ENCODE measurements around the gene RDX.

DNA sequence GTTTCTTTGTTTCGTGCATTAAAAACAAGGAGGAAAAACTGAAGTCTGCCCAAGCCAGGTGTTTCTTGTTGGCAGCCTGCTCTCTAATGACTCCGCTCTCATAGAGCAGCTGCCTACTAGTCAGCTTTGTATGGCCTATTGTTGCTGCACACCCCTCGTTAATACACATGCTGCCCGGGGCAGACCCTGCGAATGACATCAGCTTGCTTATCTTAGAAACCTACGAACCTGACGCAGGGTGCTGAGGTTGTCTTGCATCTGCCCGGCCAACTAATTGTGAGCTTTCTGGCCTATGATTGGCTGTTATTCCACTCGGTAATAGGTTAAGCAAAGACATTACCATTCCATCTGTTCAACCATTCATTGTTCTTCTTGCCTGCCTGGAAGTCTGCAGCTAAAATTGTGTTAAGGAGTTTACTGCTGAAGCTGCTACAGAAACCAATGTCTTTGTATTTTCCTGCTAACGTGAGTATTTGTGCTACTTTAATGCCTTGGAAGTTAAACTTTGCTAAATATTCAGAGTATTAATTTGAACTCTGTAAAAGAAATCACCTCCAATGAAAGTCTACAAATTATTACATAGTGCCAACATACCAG, 165.7 kb downstream of the RDX start:
- TF ChIP-seq CBX2 (IDR thresholded peaks at IDR 0.05; ENCODE audit: borderline replicate concordance, low read depth) (no peak), BHLHE40 (IDR thresholded peaks at IDR 0.05; ENCODE audit: low read depth, low read length) (no peak), CTCF (IDR thresholded peaks at IDR 0.05) (no peak), MAZ (IDR thresholded peaks at IDR 0.05; ENCODE audit: borderline replicate concordance, low read depth, low read length) (no peak), SMC3 (IDR thresholded peaks at IDR 0.05) (no peak), RCOR1 (IDR thresholded peaks at IDR 0.05; ENCODE audit: low read depth, low read length) (no peak), CHD2 (IDR thresholded peaks at IDR 0.05; ENCODE audit: low read length, partially characterized antibody) (no peak), POLR2A (IDR thresholded peaks at IDR 0.05; ENCODE audit: low read length) (no peak), JUN (IDR thresholded peaks at IDR 0.05) (no peak), KDM1A (IDR thresholded peaks at IDR 0.05; ENCODE audit: low read depth) (no peak), ESRRA (IDR thresholded peaks at IDR 0.05; ENCODE audit: borderline replicate concordance, low read length) (no peak), E2F6 (IDR thresholded peaks at IDR 0.05; ENCODE audit: borderline replicate concordance, low read depth) (no peak)
- TF ChIP-seq, protein P1, sequence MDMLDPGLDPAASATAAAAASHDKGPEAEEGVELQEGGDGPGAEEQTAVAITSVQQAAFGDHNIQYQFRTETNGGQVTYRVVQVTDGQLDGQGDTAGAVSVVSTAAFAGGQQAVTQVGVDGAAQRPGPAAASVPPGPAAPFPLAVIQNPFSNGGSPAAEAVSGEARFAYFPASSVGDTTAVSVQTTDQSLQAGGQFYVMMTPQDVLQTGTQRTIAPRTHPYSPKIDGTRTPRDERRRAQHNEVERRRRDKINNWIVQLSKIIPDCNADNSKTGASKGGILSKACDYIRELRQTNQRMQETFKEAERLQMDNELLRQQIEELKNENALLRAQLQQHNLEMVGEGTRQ (IDR thresholded peaks at IDR 0.05): no peak

All from A549 (cell line).